ENCODE measurements around the gene PGR.

The PGR gene

GRCh38 chr11:101126551-101127196 lies 2.9 kb downstream of the PGR start:
- H3K4me3 ChIP-seq (ENCODE audit: low read length in 2 of 2): peak overlapping the region; percentile 75 to 89
- peak overlapping the region; percentile 31 for H3K27ac ChIP-seq (ENCODE audit: low read length)
- H3K36me3 ChIP-seq (ENCODE audit: control insufficient read depth in 2 of 2, insufficient read depth in 2 of 2, low read length in 2 of 2): no peaks in the 10 kb centered on the region
- peak overlapping the region; percentile 63 to 87 for H3K9ac ChIP-seq (ENCODE audit: low read length in 2 of 2)
- H3K27me3 ChIP-seq (ENCODE audit: control insufficient read depth in 1 of 2, insufficient read depth in 2 of 2, low read length in 2 of 2): peaks cover 0 to 6% of the 10 kb centered on the region in 2 donors
- H3K9me3 ChIP-seq (ENCODE audit: control insufficient read depth in 2 of 2, low read length in 2 of 2): no peaks in the 10 kb centered on the region
- H3K4me1 ChIP-seq (ENCODE audit: control insufficient read depth, insufficient read depth, low read length): peaks cover 9% of the 10 kb centered on the region

- no peak overlapping the region for H3K4me3 ChIP-seq (ENCODE audit: low read length in 2 of 2)
- H3K9ac ChIP-seq (ENCODE audit: low read length in 2 of 2): no peak overlapping the region
- H3K27me3 ChIP-seq (ENCODE audit: control insufficient read depth in 1 of 2, insufficient read depth in 2 of 2, low read length in 2 of 2): no peaks in the 10 kb centered on the region
- H3K9me3 ChIP-seq (ENCODE audit: control insufficient read depth in 2 of 2, low read length in 2 of 2): no peaks in the 10 kb centered on the region
- H3K27ac ChIP-seq (ENCODE audit: low read length): no peak overlapping the region
- H3K36me3 ChIP-seq (ENCODE audit: control insufficient read depth in 2 of 2, insufficient read depth in 2 of 2, low read length in 2 of 2): no peaks in the 10 kb centered on the region
- H3K4me1 ChIP-seq (ENCODE audit: control insufficient read depth, insufficient read depth, low read length): no peaks in the 10 kb centered on the region
Measured at GRCh38 chr11:101115671-101116160, 13.9 kb downstream of the PGR start.

GRCh38 chr11:101113540-101113939 lies 16.1 kb downstream of the PGR start:
- Histone ChIP-seq H3K9ac (ENCODE audit: low read length in 2 of 2) (no peak overlapping the region), H3K27me3 (ENCODE audit: control insufficient read depth in 1 of 2, insufficient read depth in 2 of 2, low read length in 2 of 2) (no peaks in the 10 kb centered on the region), H3K4me3 (ENCODE audit: low read length in 2 of 2) (no peak overlapping the region), H3K27ac (ENCODE audit: low read length) (no peak overlapping the region), H3K4me1 (ENCODE audit: control insufficient read depth, insufficient read depth, low read length) (no peaks in the 10 kb centered on the region), H3K36me3 (ENCODE audit: control insufficient read depth in 2 of 2, insufficient read depth in 2 of 2, low read length in 2 of 2) (no peaks in the 10 kb centered on the region), H3K9me3 (ENCODE audit: control insufficient read depth in 2 of 2, low read length in 2 of 2) (no peaks in the 10 kb centered on the region)

GRCh38 chr11:101104716-101105115 lies 24.9 kb downstream of the PGR start:
- H3K27me3 ChIP-seq (ENCODE audit: control insufficient read depth in 1 of 2, insufficient read depth in 2 of 2, low read length in 2 of 2): no peaks in the 10 kb centered on the region
- no peaks in the 10 kb centered on the region for H3K4me1 ChIP-seq (ENCODE audit: control insufficient read depth, insufficient read depth, low read length)
- no peak overlapping the region for H3K9ac ChIP-seq (ENCODE audit: low read length in 2 of 2)
- no peak overlapping the region for H3K27ac ChIP-seq (ENCODE audit: low read length)
- H3K4me3 ChIP-seq (ENCODE audit: low read length in 2 of 2): no peak overlapping the region
- no peaks in the 10 kb centered on the region for H3K9me3 ChIP-seq (ENCODE audit: control insufficient read depth in 2 of 2, low read length in 2 of 2)
- no peaks in the 10 kb centered on the region for H3K36me3 ChIP-seq (ENCODE audit: control insufficient read depth in 2 of 2, insufficient read depth in 2 of 2, low read length in 2 of 2)

GRCh38 chr11:101103433-101103832 lies 26.2 kb downstream of the PGR start:
- Histone ChIP-seq H3K9ac (ENCODE audit: low read length in 2 of 2) (no peak overlapping the region), H3K27ac (ENCODE audit: low read length) (no peak overlapping the region), H3K4me1 (ENCODE audit: control insufficient read depth, insufficient read depth, low read length) (no peaks in the 10 kb centered on the region), H3K4me3 (ENCODE audit: low read length in 2 of 2) (no peak overlapping the region), H3K9me3 (ENCODE audit: control insufficient read depth in 2 of 2, low read length in 2 of 2) (no peaks in the 10 kb centered on the region), H3K36me3 (ENCODE audit: control insufficient read depth in 2 of 2, insufficient read depth in 2 of 2, low read length in 2 of 2) (no peaks in the 10 kb centered on the region), H3K27me3 (ENCODE audit: control insufficient read depth in 1 of 2, insufficient read depth in 2 of 2, low read length in 2 of 2) (no peaks in the 10 kb centered on the region)

GRCh38 chr11:101100601-101101000 lies 29.0 kb downstream of the PGR start:
- Histone ChIP-seq H3K9me3 (ENCODE audit: control insufficient read depth in 2 of 2, low read length in 2 of 2) (no peaks in the 10 kb centered on the region), H3K9ac (ENCODE audit: low read length in 2 of 2) (no peak overlapping the region), H3K27me3 (ENCODE audit: control insufficient read depth in 1 of 2, insufficient read depth in 2 of 2, low read length in 2 of 2) (no peaks in the 10 kb centered on the region), H3K4me1 (ENCODE audit: control insufficient read depth, insufficient read depth, low read length) (no peaks in the 10 kb centered on the region), H3K27ac (ENCODE audit: low read length) (no peak overlapping the region), H3K4me3 (ENCODE audit: low read length in 2 of 2) (no peak overlapping the region), H3K36me3 (ENCODE audit: control insufficient read depth in 2 of 2, insufficient read depth in 2 of 2, low read length in 2 of 2) (no peaks in the 10 kb centered on the region)

GRCh38 chr11:101096036-101096704 lies 33.4 kb downstream of the PGR start:
- no peaks in the 10 kb centered on the region for H3K4me1 ChIP-seq (ENCODE audit: control insufficient read depth, insufficient read depth, low read length)
- H3K4me3 ChIP-seq (ENCODE audit: low read length in 2 of 2): no peak overlapping the region
- no peak overlapping the region for H3K9ac ChIP-seq (ENCODE audit: low read length in 2 of 2)
- H3K9me3 ChIP-seq (ENCODE audit: control insufficient read depth in 2 of 2, low read length in 2 of 2): no peaks in the 10 kb centered on the region
- no peak overlapping the region for H3K27ac ChIP-seq (ENCODE audit: low read length)
- no peaks in the 10 kb centered on the region for H3K36me3 ChIP-seq (ENCODE audit: control insufficient read depth in 2 of 2, insufficient read depth in 2 of 2, low read length in 2 of 2)
- no peaks in the 10 kb centered on the region for H3K27me3 ChIP-seq (ENCODE audit: control insufficient read depth in 1 of 2, insufficient read depth in 2 of 2, low read length in 2 of 2)

GRCh38 chr11:101091781-101092180 lies 37.8 kb downstream of the PGR start:
- no peak overlapping the region for H3K27ac ChIP-seq (ENCODE audit: low read length)
- H3K9me3 ChIP-seq (ENCODE audit: control insufficient read depth in 2 of 2, low read length in 2 of 2): peaks cover 3 to 4% of the 10 kb centered on the region in 2 donors
- H3K4me3 ChIP-seq (ENCODE audit: low read length in 2 of 2): no peak overlapping the region
- H3K9ac ChIP-seq (ENCODE audit: low read length in 2 of 2): no peak overlapping the region
- no peaks in the 10 kb centered on the region for H3K27me3 ChIP-seq (ENCODE audit: control insufficient read depth in 1 of 2, insufficient read depth in 2 of 2, low read length in 2 of 2)
- no peaks in the 10 kb centered on the region for H3K36me3 ChIP-seq (ENCODE audit: control insufficient read depth in 2 of 2, insufficient read depth in 2 of 2, low read length in 2 of 2)
- no peaks in the 10 kb centered on the region for H3K4me1 ChIP-seq (ENCODE audit: control insufficient read depth, insufficient read depth, low read length)

GRCh38 chr11:101090679-101091270 lies 38.8 kb downstream of the PGR start:
- H3K27me3 ChIP-seq (ENCODE audit: control insufficient read depth in 1 of 2, insufficient read depth in 2 of 2, low read length in 2 of 2): no peaks in the 10 kb centered on the region
- H3K27ac ChIP-seq (ENCODE audit: low read length): no peak overlapping the region
- H3K9me3 ChIP-seq (ENCODE audit: control insufficient read depth in 2 of 2, low read length in 2 of 2): peaks cover 3 to 4% of the 10 kb centered on the region in 2 donors
- no peak overlapping the region for H3K9ac ChIP-seq (ENCODE audit: low read length in 2 of 2)
- H3K36me3 ChIP-seq (ENCODE audit: control insufficient read depth in 2 of 2, insufficient read depth in 2 of 2, low read length in 2 of 2): no peaks in the 10 kb centered on the region
- no peak overlapping the region for H3K4me3 ChIP-seq (ENCODE audit: low read length in 2 of 2)
- H3K4me1 ChIP-seq (ENCODE audit: control insufficient read depth, insufficient read depth, low read length): no peaks in the 10 kb centered on the region

- Histone ChIP-seq H3K9ac (ENCODE audit: low read length in 2 of 2) (no peak overlapping the region), H3K4me3 (ENCODE audit: low read length in 2 of 2) (no peak overlapping the region), H3K4me1 (ENCODE audit: control insufficient read depth, insufficient read depth, low read length) (no peaks in the 10 kb centered on the region), H3K27ac (ENCODE audit: low read length) (no peak overlapping the region), H3K9me3 (ENCODE audit: control insufficient read depth in 2 of 2, low read length in 2 of 2) (peaks cover 0 to 3% of the 10 kb centered on the region in 2 donors), H3K36me3 (ENCODE audit: control insufficient read depth in 2 of 2, insufficient read depth in 2 of 2, low read length in 2 of 2) (no peaks in the 10 kb centered on the region), H3K27me3 (ENCODE audit: control insufficient read depth in 1 of 2, insufficient read depth in 2 of 2, low read length in 2 of 2) (no peaks in the 10 kb centered on the region)
Measured at GRCh38 chr11:101083335-101083734, 46.3 kb downstream of the PGR start.

GRCh38 chr11:101082813-101083212 lies 46.8 kb downstream of the PGR start:
- no peak overlapping the region for H3K9ac ChIP-seq (ENCODE audit: low read length in 2 of 2)
- H3K36me3 ChIP-seq (ENCODE audit: control insufficient read depth in 2 of 2, insufficient read depth in 2 of 2, low read length in 2 of 2): no peaks in the 10 kb centered on the region
- peaks cover 0 to 3% of the 10 kb centered on the region in 2 donors for H3K9me3 ChIP-seq (ENCODE audit: control insufficient read depth in 2 of 2, low read length in 2 of 2)
- H3K4me1 ChIP-seq (ENCODE audit: control insufficient read depth, insufficient read depth, low read length): no peaks in the 10 kb centered on the region
- no peak overlapping the region for H3K4me3 ChIP-seq (ENCODE audit: low read length in 2 of 2)
- no peak overlapping the region for H3K27ac ChIP-seq (ENCODE audit: low read length)
- no peaks in the 10 kb centered on the region for H3K27me3 ChIP-seq (ENCODE audit: control insufficient read depth in 1 of 2, insufficient read depth in 2 of 2, low read length in 2 of 2)

Data from stomach smooth muscle (tissue), 2 donors.